Kidney (tissue), 14 donors: Measurements from ENCODE around the gene IL11. TPM values are rescaled to one million over a fixed set of nuclear protein-coding genes. Genes with fewer than 3 reads are reported as not detected.

ENCODE experiments used
- DNase-seq, 5 donors: peaks; one replicate each; pipeline ENCODE4 v3.0.0-alpha.2; 2013 to 2020
- FAIRE-seq: peaks from 2 replicates; lab custom pipeline; 2012; peaks lifted over from hg19 to GRCh38; lab: Jason Lieb, UNC
- H3K27ac ChIP-seq, 2 donors: one replicate each; pipeline ENCODE4 v1.7.0; 2013; ENCODE audit warnings: low read depth in 2 of 2, low read length in 2 of 2, inconsistent platforms in 1 of 2
- H3K27me3 ChIP-seq: one replicate; pipeline ENCODE4 v1.7.1; 2013; ENCODE audit warnings: low read length, inconsistent platforms; ENCODE audit not compliant: control insufficient read depth, insufficient read depth
- H3K36me3 ChIP-seq, 3 donors: one replicate each; pipeline versions ENCODE4 v1.7.0 to v1.7.1; 2013; ENCODE audit warnings: low read length in 3 of 3, control low read depth in 1 of 3, inconsistent platforms in 1 of 3; ENCODE audit not compliant: insufficient read depth in 3 of 3, control insufficient read depth in 2 of 3
- H3K4me1 ChIP-seq, 3 donors: one replicate each; pipeline versions ENCODE4 v1.7.0 to v1.7.1; 2013; ENCODE audit warnings: low read length in 3 of 3, inconsistent platforms in 1 of 3, low read depth in 1 of 3; ENCODE audit not compliant: control insufficient read depth in 2 of 3, insufficient read depth in 2 of 3
- H3K4me3 ChIP-seq, 3 donors: one replicate each; pipeline versions ENCODE4 v1.7.0 to v1.8.1; 2013; ENCODE audit warnings: low read length in 3 of 3, control low read depth in 1 of 3, inconsistent platforms in 1 of 3
- H3K9ac ChIP-seq, 3 donors: one replicate each; pipeline versions ENCODE4 v1.7.0 to v1.7.1; 2013; ENCODE audit warnings: low read length in 3 of 3, control low read depth in 1 of 3, inconsistent platforms in 1 of 3
- H3K9me3 ChIP-seq, 3 donors: one replicate each; pipeline versions ENCODE4 v1.7.0 to v1.7.1; 2013; ENCODE audit warnings: low read length in 3 of 3, control low read depth in 1 of 3, inconsistent platforms in 1 of 3; ENCODE audit not compliant: control insufficient read depth in 2 of 3, insufficient read depth in 1 of 3
- CTCF ChIP-seq: IDR thresholded peaks from 3 replicates; pipeline ENCODE4 v1.5.1; 2012; ENCODE audit warnings: mild to moderate bottlenecking, moderate library complexity, borderline replicate concordance; ENCODE audit not compliant: insufficient read depth; ENCODE audit errors: extremely low read depth
- intact Hi-C: fragments of 100-400 bp; cut with DNase I; formaldehyde crosslinking; loops from one replicate; pipeline ENCODE4 v1.11.1; 2022
- polyA plus RNA-seq: library from polyadenylated mRNA; stranded (reverse); fragments of 350-450 nt; fragmentation: Illumina TruSeq; extraction: RNeasy Lipid Tissue Mini Kit (QIAGEN cat#74804); gene quantifications from one replicate; pipeline ENCODE4 v1.2.3, GENCODE V29; 2014; ENCODE audit warnings: low read depth, low replicate concordance; ENCODE audit not compliant: insufficient read depth
- total RNA-seq: library from RNA; stranded (reverse); fragmentation: NEBNext Ultra II Directional; extraction: Animal tissue kit (Norgen Biotek cat#: 25700); gene quantifications from one replicate; pipeline ENCODE4 v1.2.1, GENCODE V29; 2021
- donor health status: control.
- donor health status: control.
- donor health status: control.
- donor health status: control.
- donor health status: control.
- donor health status: DM: yes; HTN: yes; CAD: no.
- donor health status: Normal renal cell carcinoma (clear cell type).

IL11 gene
- total and polyA plus RNA-seq, 2 donors from 2014 or later, result 0.37 to 0.47 TPM

GRCh38 chr19:55366790-55367189 lies 3.5 kb downstream of the IL11 start:
- no peak for FAIRE-seq
- H3K4me3 ChIP-seq, result no peak overlapping the region
- DNase-seq, result no peak
- H3K27me3 ChIP-seq, result peaks cover 7% of the 10 kb centered on the region
- no peak for TF ChIP-seq CTCF
- H3K4me1 ChIP-seq, result peaks cover 0 to 2% (median 0%) of the 10 kb centered on the region in 3 donors
- no peak overlapping the region for H3K27ac ChIP-seq
- H3K36me3 ChIP-seq, result no peaks in the 10 kb centered on the region
- intact Hi-C loops, result no loop called here
- H3K9me3 ChIP-seq, result no peaks in the 10 kb centered on the region
- no peak overlapping the region for H3K9ac ChIP-seq

- peaks cover 0 to 2% (median 0%) of the 10 kb centered on the region in 3 donors for H3K4me1 ChIP-seq
- H3K27me3 ChIP-seq, result peaks cover 4% of the 10 kb centered on the region
- no peaks in the 10 kb centered on the region for H3K36me3 ChIP-seq
- FAIRE-seq, result no peak
- no peaks in the 10 kb centered on the region for H3K9me3 ChIP-seq
- TF ChIP-seq CTCF, result no peak
- no peak overlapping the region for H3K9ac ChIP-seq
- intact Hi-C loops, result no loop called here
- no peak overlapping the region for H3K4me3 ChIP-seq
- H3K27ac ChIP-seq, result no peak overlapping the region
- no peak for DNase-seq
These were observed 4.3 kb downstream of the IL11 start for GRCh38 chr19:55365964-55366363.

- FAIRE-seq (no peak), DNase-seq (peak in 1 of 5 donors; percentile 34)
- no peaks in the 10 kb centered on the region for H3K27me3 ChIP-seq
- no peak overlapping the region for H3K27ac ChIP-seq
- no peak overlapping the region for H3K9ac ChIP-seq
- intact Hi-C loops, result no loop called here
- peaks cover 0 to 2% (median 0%) of the 10 kb centered on the region in 3 donors for H3K4me1 ChIP-seq
- H3K36me3 ChIP-seq, result no peaks in the 10 kb centered on the region
- H3K9me3 ChIP-seq, result no peaks in the 10 kb centered on the region
- H3K4me3 ChIP-seq, result no peak overlapping the region
- TF ChIP-seq CTCF, result no peak
These were observed 5.0 kb downstream of the IL11 start for GRCh38 chr19:55365245-55365644.
